Activated CD8-positive, alpha-beta memory T cell treated with anti-CD3 and anti-CD28 coated beads for 48 hours (primary cell): ENCODE measurements around the gene SCAMP1.
"Not testable (repeated sequence)": the region's sequence is repeated elsewhere in the genome, so short reads cannot be mapped to it uniquely, and the experiment has no call there.

Source experiments
- DNase-seq, 3 experiments: peaks; one replicate each; pipeline ENCODE4 v3.0.0-alpha.2; 2020; ENCODE audit warnings: low read depth in 2 of 3, low spot score in 2 of 3

Gene SCAMP1

GRCh38 chr5:78420548-78420947, 60.1 kb downstream of the SCAMP1 start:
- no peak for DNase-seq

- no peak for DNase-seq
These were observed 64.2 kb downstream of the SCAMP1 start for GRCh38 chr5:78424665-78425064.

GRCh38 chr5:78429332-78429980, 69.0 kb downstream of the SCAMP1 start:
- DNase-seq = no peak

- no peak for DNase-seq
These were observed 70.4 kb downstream of the SCAMP1 start for GRCh38 chr5:78430866-78431265.

GRCh38 chr5:78433972-78434371, 73.6 kb downstream of the SCAMP1 start:
- DNase-seq = no peak

GRCh38 chr5:78447775-78448424, 87.5 kb downstream of the SCAMP1 start:
- no peak for DNase-seq

- no peak for DNase-seq
These were observed 88.7 kb downstream of the SCAMP1 start for GRCh38 chr5:78449103-78449502.

GRCh38 chr5:78457507-78457906, 97.1 kb downstream of the SCAMP1 start:
- not testable (repeated sequence) for DNase-seq

- no peak for DNase-seq
These were observed 98.4 kb downstream of the SCAMP1 start for GRCh38 chr5:78458843-78459242.

GRCh38 chr5:78467140-78467539, 106.7 kb downstream of the SCAMP1 start:
- no peak for DNase-seq

- DNase-seq = no peak
These were observed 107.4 kb downstream of the SCAMP1 start for GRCh38 chr5:78467752-78468357.

GRCh38 chr5:78471896-78472295, 111.5 kb downstream of the SCAMP1 start:
- DNase-seq = no peak

GRCh38 chr5:78472469-78473106, 112.2 kb downstream of the SCAMP1 start:
- no peak for DNase-seq

GRCh38 chr5:78473751-78474150, 113.3 kb downstream of the SCAMP1 start:
- no peak for DNase-seq

GRCh38 chr5:78475370-78475769, 115.0 kb downstream of the SCAMP1 start:
- DNase-seq = no peak

GRCh38 chr5:78476795-78477194, 116.4 kb downstream of the SCAMP1 start:
- DNase-seq = no peak

- no peak for DNase-seq
These were observed 122.5 kb downstream of the SCAMP1 start for GRCh38 chr5:78482948-78483347.

- DNase-seq = no peak
These were observed 123.5 kb downstream of the SCAMP1 start for GRCh38 chr5:78483809-78484521.

GRCh38 chr5:78486218-78486617, 125.8 kb downstream of the SCAMP1 start:
- no peak for DNase-seq

- DNase-seq = no peak
These were observed 127.4 kb downstream of the SCAMP1 start for GRCh38 chr5:78487846-78488245.

- no peak for DNase-seq
These were observed 130.5 kb downstream of the SCAMP1 start for GRCh38 chr5:78490709-78491485.
